HEK293 (cell line): ENCODE measurements around the gene GCSAM.
"Not testable (repeated sequence)": the region's sequence is repeated elsewhere in the genome, so short reads cannot be mapped to it uniquely, and the experiment has no call there.

Experiments
- CTCF ChIA-PET: fragments of 350-600 bp; formaldehyde crosslinking; extraction: SDS; loops from one replicate; lab custom pipeline; 2021; ENCODE audit warnings: antibody characterized with exemption; lab: Yijun Ruan, JAX
- POLR2A ChIA-PET: fragments of 300-600 bp; formaldehyde crosslinking; extraction: SDS; loops from one replicate; lab custom pipeline; 2020; ENCODE audit warnings: antibody characterized with exemption, inconsistent platforms; lab: Yijun Ruan, JAX
- H3K27ac ChIP-seq: fragments of 200-500 bp; sonication (Bioruptor generic); 2 replicates; pipeline ENCODE4 v1.5.1; 2014; ENCODE audit warnings: low read depth, low read length, control low read depth, inconsistent platforms; ENCODE audit errors: extremely low read depth
- H3K36me3 ChIP-seq, 2 experiments: fragments of 200-500 bp in 1 of 2; sonication (Bioruptor generic) in 1 of 2; 1 replicate in 1 of 2; 2 replicates in 1 of 2; pipeline ENCODE4 v1.5.1; 2014 to 2017; ENCODE audit warnings: inconsistent platforms in 2 of 2, low read length in 2 of 2; ENCODE audit not compliant: control insufficient read depth in 2 of 2, insufficient read depth in 1 of 2
- H3K4me1 ChIP-seq: fragments of 200-500 bp; sonication (Bioruptor generic); 2 replicates; pipeline ENCODE4 v1.5.1; 2014; ENCODE audit warnings: mild to moderate bottlenecking, low read length, inconsistent platforms; ENCODE audit not compliant: control insufficient read depth, insufficient read depth
- H3K4me3 ChIP-seq: 2 replicates; pipeline ENCODE4 v1.5.1; 2011; ENCODE audit warnings: low read depth, mild to moderate bottlenecking, control low read depth, low read length, moderate library complexity
- H3K9me3 ChIP-seq: fragments of 200-500 bp; sonication (Bioruptor generic); 2 replicates; pipeline ENCODE4 v1.5.1; 2014; ENCODE audit warnings: low read depth, low read length, inconsistent platforms; ENCODE audit not compliant: control insufficient read depth, insufficient read depth
- BCL11A ChIP-seq: fragments of 450-650 bp; formaldehyde crosslinking; IDR thresholded peaks from 2 replicates; pipeline ENCODE4 v1.5.1; 2016; ENCODE audit warnings: low read depth, missing biosample characterization, missing genetic modification characterization
- GLI2 ChIP-seq: fragments of 450-650 bp; formaldehyde crosslinking; IDR thresholded peaks from 2 replicates; pipeline ENCODE4; 2017; ENCODE audit warnings: missing biosample characterization, missing genetic modification characterization, low read depth, borderline replicate concordance
- HOXA7 ChIP-seq: sonication (generic); formaldehyde crosslinking; IDR thresholded peaks from 2 replicates; pipeline ENCODE4 v1.8.1; 2022; ENCODE audit warnings: missing genetic modification reagents, borderline replicate concordance
- HOXD13 ChIP-seq: sonication (generic); formaldehyde crosslinking; IDR thresholded peaks from 2 replicates; pipeline ENCODE4 v1.8.0; 2022; ENCODE audit warnings: missing genetic modification reagents, borderline replicate concordance
- SP3 ChIP-seq: fragments of 450-650 bp; formaldehyde crosslinking; IDR thresholded peaks from 2 replicates; pipeline ENCODE4 v1.5.1; 2016; ENCODE audit warnings: missing biosample characterization, missing genetic modification characterization
- ZBTB48 ChIP-seq: fragments of 450-650 bp; formaldehyde crosslinking; IDR thresholded peaks from 2 replicates; pipeline ENCODE4 v1.5.1; 2016; ENCODE audit warnings: missing biosample characterization, missing genetic modification characterization
- ZEB2 ChIP-seq: fragments of 450-650 bp; formaldehyde crosslinking; IDR thresholded peaks from 2 replicates; pipeline ENCODE4 v1.5.1; 2016; ENCODE audit warnings: missing biosample characterization, missing genetic modification characterization
- ZFP37 ChIP-seq: fragments of 450-650 bp; formaldehyde crosslinking; IDR thresholded peaks from 2 replicates; pipeline ENCODE4 v1.5.1; 2016; ENCODE audit warnings: missing biosample characterization, missing genetic modification characterization
- ZFP41 ChIP-seq: fragments of 450-650 bp; formaldehyde crosslinking; IDR thresholded peaks from 2 replicates; pipeline ENCODE4 v1.5.1; 2016; ENCODE audit warnings: missing biosample characterization, missing genetic modification characterization, borderline replicate concordance
- ZNF202 ChIP-seq: fragments of 450-650 bp; formaldehyde crosslinking; IDR thresholded peaks from 2 replicates; pipeline ENCODE4 v1.5.1; 2016; ENCODE audit warnings: missing biosample characterization, missing genetic modification characterization, borderline replicate concordance
- ZNF223 ChIP-seq: fragments of 450-650 bp; formaldehyde crosslinking; IDR thresholded peaks from 2 replicates; pipeline ENCODE4 v1.5.1; 2016; ENCODE audit warnings: missing biosample characterization, missing genetic modification characterization
- ZNF274 ChIP-seq, 2 experiments: fragments of 200-500 bp in 1 of 2; fragments of 450-650 bp in 1 of 2; sonication (Bioruptor generic) in 1 of 2; formaldehyde crosslinking in 1 of 2; IDR thresholded peaks; 2 replicates each; pipeline versions ENCODE4 v1.5.1 to v1.6.1; 2014 to 2016; ENCODE audit warnings: borderline replicate concordance in 1 of 2, inconsistent platforms in 1 of 2, low read length in 1 of 2, missing biosample characterization in 1 of 2, missing genetic modification characterization in 1 of 2
- ZNF510 ChIP-seq: fragments of 450-650 bp; formaldehyde crosslinking; IDR thresholded peaks from 2 replicates; pipeline ENCODE4 v1.5.1; 2018; ENCODE audit warnings: mild to moderate bottlenecking, missing genetic modification characterization, missing biosample characterization; ENCODE audit not compliant: insufficient replicate concordance
- ZNF658 ChIP-seq: fragments of 450-650 bp; formaldehyde crosslinking; IDR thresholded peaks from 2 replicates; pipeline ENCODE4; 2016; ENCODE audit warnings: missing biosample characterization, missing genetic modification characterization
- ZNF791 ChIP-seq: fragments of 450-650 bp; formaldehyde crosslinking; IDR thresholded peaks from 2 replicates; pipeline ENCODE4 v1.5.1; 2016; ENCODE audit warnings: missing biosample characterization, missing genetic modification characterization
- TF ChIP-seq, protein P1 (sequence below): fragments of 450-650 bp; formaldehyde crosslinking; IDR thresholded peaks from 2 replicates; pipeline ENCODE4 v1.5.1; 2016; ENCODE audit warnings: missing biosample characterization, missing genetic modification characterization
- TF ChIP-seq, protein P2 (sequence below): fragments of 450-650 bp; formaldehyde crosslinking; optimal IDR thresholded peaks from 2 replicates; pipeline ENCODE3; 2016; ENCODE audit warnings: missing biosample characterization, mild to moderate bottlenecking, missing genetic modification characterization
- TF ChIP-seq, protein P3 (sequence below): fragments of 450-650 bp; formaldehyde crosslinking; IDR thresholded peaks from 2 replicates; pipeline ENCODE4 v1.5.1; 2017; ENCODE audit warnings: missing biosample characterization, mild to moderate bottlenecking, missing genetic modification characterization, moderate library complexity
- TF ChIP-seq, protein P4 (sequence below): fragments of 450-650 bp; formaldehyde crosslinking; IDR thresholded peaks from 2 replicates; pipeline ENCODE4 v1.5.1; 2016; ENCODE audit warnings: missing biosample characterization, missing genetic modification characterization, low read depth

GCSAM gene

DNA sequence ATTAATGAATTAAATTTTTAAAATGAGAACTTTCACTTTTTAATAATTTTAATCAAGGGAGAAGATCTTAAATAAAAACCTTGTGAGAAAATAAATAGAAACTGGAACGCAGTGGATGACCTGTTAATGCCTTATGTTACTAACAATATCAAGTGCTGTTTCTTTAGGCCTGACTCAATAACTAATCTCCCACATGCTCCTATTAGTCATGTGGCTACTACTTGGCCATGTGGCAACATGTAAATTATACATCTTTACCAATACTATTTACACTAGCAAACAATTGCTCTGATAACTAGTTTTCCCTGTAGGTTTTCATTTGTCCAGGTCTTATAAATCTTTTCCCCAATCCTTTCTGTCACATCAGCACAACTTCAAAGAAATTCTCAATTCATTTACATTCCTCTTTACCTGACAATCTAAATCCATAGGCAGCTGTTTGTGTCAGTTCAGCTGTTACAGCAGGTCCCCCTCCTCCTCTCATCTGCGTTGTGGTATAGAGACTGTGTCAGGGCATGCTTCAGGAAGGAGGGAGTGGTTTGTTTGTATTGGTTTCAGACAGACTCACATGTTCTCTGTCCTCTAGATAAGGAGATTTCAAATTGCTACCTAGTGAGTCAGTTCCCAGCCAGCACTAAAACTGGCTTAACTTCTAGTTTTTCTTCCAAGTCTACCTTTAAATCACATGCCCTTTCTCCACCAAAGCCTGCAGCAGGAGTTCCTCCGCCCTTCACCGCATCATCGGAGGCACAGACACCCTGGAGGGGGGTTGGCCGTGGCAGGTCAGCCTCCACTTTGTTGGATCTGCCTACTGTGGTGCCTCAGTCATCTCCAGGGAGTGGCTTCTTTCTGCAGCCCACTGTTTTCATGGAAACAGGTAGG lies 58.2 kb downstream of the GCSAM start (continued):
- no peak for TF ChIP-seq ZNF658 (tag by site-specific recombination)
- no peak for TF ChIP-seq GLI2
- TF ChIP-seq ZFP37 = no peak
- TF ChIP-seq, protein P1, sequence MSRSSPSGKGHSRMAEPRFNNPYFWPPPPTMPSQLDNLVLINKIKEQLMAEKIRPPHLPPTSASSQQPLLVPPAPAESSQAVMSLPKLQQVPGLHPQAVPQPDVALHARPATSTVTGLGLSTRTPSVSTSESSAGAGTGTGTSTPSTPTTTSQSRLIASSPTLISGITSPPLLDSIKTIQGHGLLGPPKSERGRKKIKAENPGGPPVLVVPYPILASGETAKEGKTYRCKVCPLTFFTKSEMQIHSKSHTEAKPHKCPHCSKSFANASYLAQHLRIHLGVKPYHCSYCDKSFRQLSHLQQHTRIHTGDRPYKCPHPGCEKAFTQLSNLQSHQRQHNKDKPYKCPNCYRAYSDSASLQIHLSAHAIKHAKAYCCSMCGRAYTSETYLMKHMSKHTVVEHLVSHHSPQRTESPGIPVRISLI (tag by site-specific recombination) = no peak
- no peak for TF ChIP-seq ZNF510
- TF ChIP-seq, protein P2, sequence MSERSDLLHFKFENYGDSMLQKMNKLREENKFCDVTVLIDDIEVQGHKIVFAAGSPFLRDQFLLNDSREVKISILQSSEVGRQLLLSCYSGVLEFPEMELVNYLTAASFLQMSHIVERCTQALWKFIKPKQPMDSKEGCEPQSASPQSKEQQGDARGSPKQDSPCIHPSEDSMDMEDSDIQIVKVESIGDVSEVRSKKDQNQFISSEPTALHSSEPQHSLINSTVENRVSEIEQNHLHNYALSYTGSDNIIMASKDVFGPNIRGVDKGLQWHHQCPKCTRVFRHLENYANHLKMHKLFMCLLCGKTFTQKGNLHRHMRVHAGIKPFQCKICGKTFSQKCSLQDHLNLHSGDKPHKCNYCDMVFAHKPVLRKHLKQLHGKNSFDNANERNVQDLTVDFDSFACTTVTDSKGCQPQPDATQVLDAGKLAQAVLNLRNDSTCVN (tag by site-specific recombination) = no peak
- peak; percentile 40; the same call in 1 of the 2 replicates for TF ChIP-seq SP3 (tag by site-specific recombination)
- TF ChIP-seq ZNF223 (tag by site-specific recombination) = no peak
- TF ChIP-seq ZNF274 (IDR thresholded peaks at IDR 0.05; ENCODE audit: low read length) = no peak
- no peak for TF ChIP-seq ZNF274 (tag by site-specific recombination; IDR thresholded peaks at IDR 0.05; ENCODE audit: borderline replicate concordance)
- TF ChIP-seq HOXD13 (CRISPR knock-in tag) = no peak
- TF ChIP-seq ZBTB48 = no peak
- TF ChIP-seq, protein P3, sequence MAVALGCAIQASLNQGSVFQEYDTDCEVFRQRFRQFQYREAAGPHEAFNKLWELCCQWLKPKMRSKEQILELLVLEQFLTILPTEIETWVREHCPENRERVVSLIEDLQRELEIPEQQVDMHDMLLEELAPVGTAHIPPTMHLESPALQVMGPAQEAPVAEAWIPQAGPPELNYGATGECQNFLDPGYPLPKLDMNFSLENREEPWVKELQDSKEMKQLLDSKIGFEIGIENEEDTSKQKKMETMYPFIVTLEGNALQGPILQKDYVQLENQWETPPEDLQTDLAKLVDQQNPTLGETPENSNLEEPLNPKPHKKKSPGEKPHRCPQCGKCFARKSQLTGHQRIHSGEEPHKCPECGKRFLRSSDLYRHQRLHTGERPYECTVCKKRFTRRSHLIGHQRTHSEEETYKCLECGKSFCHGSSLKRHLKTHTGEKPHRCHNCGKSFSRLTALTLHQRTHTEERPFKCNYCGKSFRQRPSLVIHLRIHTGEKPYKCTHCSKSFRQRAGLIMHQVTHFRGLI = peak; percentile 68; the same call in 1 of the 2 replicates
- TF ChIP-seq ZFP41 (tag by site-specific recombination) = no peak

DNA sequence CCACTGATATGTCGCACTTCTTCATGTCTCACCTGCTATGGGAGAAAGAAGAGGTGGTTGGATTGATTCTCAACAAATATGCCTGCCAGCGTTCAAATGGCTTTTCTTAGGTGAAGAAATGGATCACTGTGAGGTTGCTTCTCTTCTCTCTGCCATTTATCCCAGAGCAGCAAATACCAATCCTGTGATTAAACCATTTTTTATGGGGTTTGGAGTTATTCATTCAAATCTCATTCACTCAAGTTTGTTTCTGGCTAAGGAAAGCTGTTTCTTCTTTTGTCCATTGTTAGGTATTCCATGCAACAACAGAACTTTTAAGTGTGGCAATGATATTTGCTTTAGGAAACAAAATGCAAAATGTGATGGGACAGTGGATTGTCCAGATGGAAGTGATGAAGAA lies 59.0 kb downstream of the GCSAM start:
- no peaks in the 10 kb centered on the region for H3K4me1 ChIP-seq
- POLR2A ChIA-PET = no interaction called here
- H3K9me3 ChIP-seq = no peaks in the 10 kb centered on the region
- TF ChIP-seq ZNF202 (tag by site-specific recombination) = no peak
- no peak for TF ChIP-seq ZEB2
- TF ChIP-seq, protein P4, sequence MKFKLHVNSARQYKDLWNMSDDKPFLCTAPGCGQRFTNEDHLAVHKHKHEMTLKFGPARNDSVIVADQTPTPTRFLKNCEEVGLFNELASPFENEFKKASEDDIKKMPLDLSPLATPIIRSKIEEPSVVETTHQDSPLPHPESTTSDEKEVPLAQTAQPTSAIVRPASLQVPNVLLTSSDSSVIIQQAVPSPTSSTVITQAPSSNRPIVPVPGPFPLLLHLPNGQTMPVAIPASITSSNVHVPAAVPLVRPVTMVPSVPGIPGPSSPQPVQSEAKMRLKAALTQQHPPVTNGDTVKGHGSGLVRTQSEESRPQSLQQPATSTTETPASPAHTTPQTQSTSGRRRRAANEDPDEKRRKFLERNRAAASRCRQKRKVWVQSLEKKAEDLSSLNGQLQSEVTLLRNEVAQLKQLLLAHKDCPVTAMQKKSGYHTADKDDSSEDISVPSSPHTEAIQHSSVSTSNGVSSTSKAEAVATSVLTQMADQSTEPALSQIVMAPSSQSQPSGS (tag by site-specific recombination) = no peak
- no peak for TF ChIP-seq HOXA7 (CRISPR knock-in tag)
- TF ChIP-seq BCL11A (tag by site-specific recombination) = no peak
- TF ChIP-seq ZNF791 (tag by site-specific recombination) = no peak
- H3K36me3 ChIP-seq = no peaks in the 10 kb centered on the region
- CTCF ChIA-PET = no interaction called here
- no peak overlapping the region for H3K4me3 ChIP-seq
- H3K27ac ChIP-seq = no peak overlapping the region

DNA sequence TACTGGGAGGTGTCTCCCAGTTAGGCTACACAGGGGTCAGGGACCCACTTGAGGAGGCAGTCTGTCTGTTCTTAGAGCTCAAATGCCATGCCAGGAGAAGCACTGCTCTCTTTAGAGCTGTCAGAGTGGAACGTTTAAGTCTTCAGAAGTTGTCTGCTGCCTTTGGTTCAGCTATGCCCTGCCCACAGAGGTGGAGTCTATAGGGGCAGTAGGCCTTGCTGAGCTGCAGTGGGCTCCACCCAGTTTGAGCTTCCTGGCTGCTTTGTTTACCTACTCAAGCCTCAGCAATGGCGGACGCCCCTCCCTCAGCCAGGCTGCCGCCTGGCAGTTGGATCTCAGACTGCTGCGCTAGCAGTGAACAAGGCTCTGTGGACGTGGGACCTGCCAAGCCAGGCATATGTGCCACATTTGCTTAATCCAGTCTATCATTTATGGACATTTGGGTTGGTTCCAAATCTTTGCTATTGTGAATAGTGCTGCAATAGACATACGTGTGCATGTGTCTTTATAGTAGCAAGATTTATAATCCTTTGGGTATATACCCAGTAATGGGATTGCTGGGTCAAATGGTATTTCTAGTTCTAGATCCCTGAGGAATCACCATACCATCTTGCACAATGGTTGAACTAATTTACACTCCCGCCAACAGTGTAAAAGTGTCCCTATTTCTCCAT lies 60.5 kb downstream of the GCSAM start:
- H3K36me3 ChIP-seq, H3K9me3 ChIP-seq, H3K27ac ChIP-seq, H3K4me1 ChIP-seq, H3K4me3 ChIP-seq, POLR2A ChIA-PET: not testable (repeated sequence)
- CTCF ChIA-PET = interaction anchor here (0.6 kb wide), 1 partner anchor 780 kb away, joined by 3 read pairs; no protein-coding TSS in a partner anchor
